HCT116 (cell line): ENCODE data around the gene LDB2.

Experiments used
- CEBPB ChIP-seq: IDR thresholded peaks from 2 replicates; pipeline ENCODE4 v1.6.1; 2012; ENCODE audit warnings: low read depth
- CTCF ChIP-seq, 3 experiments: fragments of 200-600 bp in 1 of 3; sonication (generic) in 1 of 3; IDR thresholded peaks in 2 of 3; conservative IDR thresholded peaks in 1 of 3; 2 replicates each; pipeline ENCODE4 v1.5.1; 2012 to 2017; ENCODE audit warnings: low read depth in 2 of 3, low read length in 2 of 3, antibody characterized with exemption in 1 of 3, borderline replicate concordance in 1 of 3, control low read depth in 1 of 3, mild to moderate bottlenecking in 1 of 3, mixed read lengths in 1 of 3, mixed run types in 1 of 3, moderate library complexity in 1 of 3; ENCODE audit not compliant: insufficient read depth in 1 of 3
- ELF1 ChIP-seq: IDR thresholded peaks from 2 replicates; pipeline ENCODE4 v1.6.1; 2012; ENCODE audit warnings: low read depth, borderline replicate concordance
- EZH2phosphoT487 ChIP-seq: fragments of 200-600 bp; IDR thresholded peaks from 2 replicates; pipeline ENCODE4 v1.6.1; 2018; ENCODE audit warnings: antibody characterized with exemption, borderline replicate concordance
- POLR2A ChIP-seq: IDR thresholded peaks from 2 replicates; pipeline ENCODE4 v1.7.0; 2011; ENCODE audit warnings: borderline replicate concordance; ENCODE audit not compliant: insufficient read depth, insufficient read length; ENCODE audit errors: extremely low read depth
- POLR2AphosphoS5 ChIP-seq: IDR thresholded peaks from 2 replicates; pipeline ENCODE4 v1.6.1; 2011; ENCODE audit warnings: mild to moderate bottlenecking, low read depth, low read length, moderate library complexity
- RAD21 ChIP-seq: IDR thresholded peaks from 2 replicates; pipeline ENCODE4 v1.6.1; 2012; ENCODE audit warnings: low read depth, mild to moderate bottlenecking
- SP1 ChIP-seq: IDR thresholded peaks from 2 replicates; pipeline ENCODE4 v1.6.1; 2012; ENCODE audit warnings: low read depth

GRCh38 chr4:16727218-16727617, 171.2 kb downstream of the LDB2 start:
- TF ChIP-seq RAD21 (no peak), CTCF (IDR thresholded peaks at IDR 0.05 in 2 of 3, conservative IDR thresholded peaks at IDR 0.05 in 1 of 3; ENCODE audit: borderline replicate concordance in 1 of 3, insufficient read depth in 1 of 3, low read depth in 2 of 3, low read length in 2 of 3) (no peak), POLR2A (no peak), EZH2phosphoT487 (no peak), CEBPB (no peak), ELF1 (no peak), SP1 (no peak), POLR2AphosphoS5 (no peak)
